Smooth muscle cell of the brain vasculature (primary cell): ENCODE measurements around the gene RAPGEF3.

Experiments
- DNase-seq: peaks from one replicate; pipeline ENCODE4 v3.0.0-alpha.2; 2012; ENCODE audit warnings: low read depth, low spot score

Gene RAPGEF3, protein sequence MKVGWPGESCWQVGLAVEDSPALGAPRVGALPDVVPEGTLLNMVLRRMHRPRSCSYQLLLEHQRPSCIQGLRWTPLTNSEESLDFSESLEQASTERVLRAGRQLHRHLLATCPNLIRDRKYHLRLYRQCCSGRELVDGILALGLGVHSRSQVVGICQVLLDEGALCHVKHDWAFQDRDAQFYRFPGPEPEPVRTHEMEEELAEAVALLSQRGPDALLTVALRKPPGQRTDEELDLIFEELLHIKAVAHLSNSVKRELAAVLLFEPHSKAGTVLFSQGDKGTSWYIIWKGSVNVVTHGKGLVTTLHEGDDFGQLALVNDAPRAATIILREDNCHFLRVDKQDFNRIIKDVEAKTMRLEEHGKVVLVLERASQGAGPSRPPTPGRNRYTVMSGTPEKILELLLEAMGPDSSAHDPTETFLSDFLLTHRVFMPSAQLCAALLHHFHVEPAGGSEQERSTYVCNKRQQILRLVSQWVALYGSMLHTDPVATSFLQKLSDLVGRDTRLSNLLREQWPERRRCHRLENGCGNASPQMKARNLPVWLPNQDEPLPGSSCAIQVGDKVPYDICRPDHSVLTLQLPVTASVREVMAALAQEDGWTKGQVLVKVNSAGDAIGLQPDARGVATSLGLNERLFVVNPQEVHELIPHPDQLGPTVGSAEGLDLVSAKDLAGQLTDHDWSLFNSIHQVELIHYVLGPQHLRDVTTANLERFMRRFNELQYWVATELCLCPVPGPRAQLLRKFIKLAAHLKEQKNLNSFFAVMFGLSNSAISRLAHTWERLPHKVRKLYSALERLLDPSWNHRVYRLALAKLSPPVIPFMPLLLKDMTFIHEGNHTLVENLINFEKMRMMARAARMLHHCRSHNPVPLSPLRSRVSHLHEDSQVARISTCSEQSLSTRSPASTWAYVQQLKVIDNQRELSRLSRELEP

GRCh38 chr12:47758834-47759690 is at the start of gene RAPGEF3:
RAPGEF3 (minus strand) TSS chr12:47758880; CDS start chr12:47758556, 324 bp downstream.
- no peak for DNase-seq

- no peak for DNase-seq
These were observed 49.4 kb upstream of the RAPGEF3 start for GRCh38 chr12:47808050-47808449.

DNA sequence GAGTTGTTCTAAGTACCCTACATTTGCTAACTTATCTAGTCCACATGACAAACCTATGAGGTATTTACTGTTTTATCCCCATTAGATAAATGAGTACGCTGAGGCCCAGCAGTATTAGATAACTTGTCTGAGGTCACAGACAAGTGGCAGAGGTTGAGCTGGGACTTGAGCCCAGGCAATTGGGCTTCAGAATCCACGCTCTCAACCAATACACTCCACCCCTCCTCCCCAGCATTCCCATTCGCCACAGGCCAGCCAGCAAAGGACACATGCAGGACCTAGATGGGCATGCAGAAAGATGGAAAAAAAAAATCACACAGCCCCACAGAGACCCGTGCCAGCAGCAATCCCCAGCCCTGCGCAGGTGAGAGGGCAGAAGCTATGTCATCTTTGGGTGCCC is 48.7 kb upstream of the RAPGEF3 start:
- DNase-seq = no peak

DNA sequence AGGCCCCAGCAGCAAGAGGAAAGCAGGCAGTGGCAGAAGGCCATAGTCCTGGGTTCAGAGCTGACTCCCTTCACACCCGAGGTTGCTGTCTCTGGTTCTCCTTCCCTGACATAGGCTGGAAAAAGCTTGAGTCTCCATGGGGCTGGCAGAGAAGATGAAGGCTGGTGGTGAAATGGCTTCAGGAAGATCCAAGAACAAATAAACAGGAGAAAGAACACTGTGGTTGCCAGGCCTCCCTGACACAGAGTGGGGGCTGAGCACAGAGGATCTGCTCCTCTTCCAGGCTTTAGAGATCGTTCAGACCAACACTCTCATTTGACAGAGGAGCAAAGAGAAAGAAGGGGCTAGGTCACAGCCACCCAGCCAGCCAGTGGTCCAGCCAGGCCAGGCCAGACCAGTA is 46.7 kb upstream of the RAPGEF3 start:
- no peak for DNase-seq

- no peak for DNase-seq
These were observed 45.5 kb upstream of the RAPGEF3 start for GRCh38 chr12:47804171-47804570.

DNA sequence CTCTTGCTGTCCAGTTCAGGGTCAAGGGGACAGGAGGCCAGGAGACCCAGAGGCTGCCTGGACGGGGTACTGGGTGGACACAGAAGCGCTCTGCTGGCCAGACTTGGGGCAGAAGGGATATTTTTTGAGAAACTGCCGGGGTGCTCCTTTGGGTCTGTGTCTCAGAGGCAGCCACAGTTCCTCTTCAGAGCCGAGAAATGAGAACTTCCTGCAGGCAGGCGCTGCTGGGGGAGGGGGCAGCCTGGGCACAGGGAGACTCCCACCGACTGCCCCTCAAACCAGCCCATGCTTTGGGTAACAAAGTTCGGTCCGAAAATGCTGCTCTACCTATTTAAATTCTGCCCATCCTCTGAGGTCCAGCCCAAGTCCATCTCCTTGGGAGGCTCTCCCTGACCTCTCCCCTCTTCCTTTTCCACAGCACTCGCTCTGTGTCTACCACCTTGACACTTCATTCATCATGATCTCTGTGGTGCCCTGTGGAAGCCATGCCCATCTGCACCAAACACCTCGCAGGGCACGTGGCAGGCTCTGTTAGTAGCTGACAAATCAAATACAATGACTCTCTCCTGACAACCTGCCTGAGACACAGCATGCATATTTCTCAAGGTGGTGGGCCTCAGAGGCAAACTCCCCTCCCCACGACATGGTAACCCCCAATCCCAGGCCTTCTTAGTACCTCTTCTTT is 44.7 kb upstream of the RAPGEF3 start:
- no peak for DNase-seq

- no peak for DNase-seq
These were observed 43.6 kb upstream of the RAPGEF3 start for GRCh38 chr12:47802312-47802711.

GRCh38 chr12:47801904-47802246 is 43.2 kb upstream of the RAPGEF3 start:
- no peak for DNase-seq

GRCh38 chr12:47801170-47801903 is 42.7 kb upstream of the RAPGEF3 start:
- DNase-seq = no peak

GRCh38 chr12:47800582-47800981 is 41.9 kb upstream of the RAPGEF3 start:
- no peak for DNase-seq

GRCh38 chr12:47799357-47799955 is 40.8 kb upstream of the RAPGEF3 start:
- DNase-seq = no peak

GRCh38 chr12:47798382-47798948 is 39.8 kb upstream of the RAPGEF3 start:
- no peak for DNase-seq

- DNase-seq = no peak
These were observed 38.8 kb upstream of the RAPGEF3 start for GRCh38 chr12:47797441-47797840.

GRCh38 chr12:47795814-47796411 is 37.2 kb upstream of the RAPGEF3 start:
- DNase-seq = no peak

DNA sequence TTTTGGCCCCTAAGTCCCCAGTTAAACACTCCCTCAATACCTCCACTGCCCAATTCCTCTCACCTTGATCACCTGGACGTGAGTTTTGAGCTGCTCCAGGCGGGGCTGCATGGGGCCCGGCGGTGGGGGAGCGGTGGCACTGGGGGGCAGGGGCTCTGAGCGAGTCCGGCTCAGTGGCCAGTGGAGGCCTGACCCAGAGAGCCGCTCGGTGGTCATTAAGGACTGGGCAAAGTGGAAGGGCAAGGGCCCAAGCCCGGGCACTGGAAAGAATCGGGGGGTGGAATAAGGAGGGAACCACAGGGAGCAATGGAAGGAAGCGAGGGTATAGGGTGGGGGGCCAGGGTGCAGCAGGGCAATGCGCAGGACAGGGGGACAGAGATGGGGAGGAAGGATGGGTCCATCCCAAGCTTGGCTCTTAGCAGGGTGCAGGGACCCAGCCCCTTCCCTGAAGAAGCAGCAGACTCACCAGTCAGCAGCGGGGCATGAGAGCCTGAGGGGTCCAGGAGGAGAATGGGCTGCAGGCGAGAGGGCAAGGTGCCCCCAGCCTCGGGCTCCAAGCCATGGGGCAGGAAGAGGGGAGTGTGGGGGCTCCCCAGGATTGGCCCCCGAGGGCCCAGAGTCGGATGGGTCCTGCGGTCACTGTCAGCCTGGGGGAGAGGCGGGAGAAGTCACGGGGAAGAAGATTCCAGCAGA is 36.6 kb upstream of the RAPGEF3 start:
- no peak for DNase-seq

GRCh38 chr12:47794679-47795078 is 36.0 kb upstream of the RAPGEF3 start:
- DNase-seq = no peak

GRCh38 chr12:47793015-47793681 is 34.5 kb upstream of the RAPGEF3 start:
- DNase-seq = no peak

DNA sequence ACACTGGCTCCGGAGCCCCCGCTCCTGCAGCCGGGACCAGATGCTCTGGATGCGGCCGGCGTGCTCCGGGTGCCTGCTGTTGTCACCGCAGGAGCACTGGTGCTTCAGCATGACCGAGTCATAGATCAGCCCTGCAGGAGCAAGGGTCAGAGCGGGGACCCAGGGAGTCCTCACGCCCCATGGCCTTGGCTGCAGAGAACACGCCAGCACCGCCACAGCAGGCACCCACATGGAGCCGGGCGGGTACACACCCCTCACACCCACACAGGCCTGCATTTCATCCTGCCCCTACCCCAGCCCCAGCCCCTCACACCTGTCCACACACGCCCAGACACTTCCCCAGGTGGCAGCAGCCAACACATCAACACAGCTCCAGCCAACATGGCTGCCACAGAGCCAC is 33.2 kb upstream of the RAPGEF3 start:
- DNase-seq = no peak
